ENCODE data around the gene MAP10.

The MAP10 gene

DNA sequence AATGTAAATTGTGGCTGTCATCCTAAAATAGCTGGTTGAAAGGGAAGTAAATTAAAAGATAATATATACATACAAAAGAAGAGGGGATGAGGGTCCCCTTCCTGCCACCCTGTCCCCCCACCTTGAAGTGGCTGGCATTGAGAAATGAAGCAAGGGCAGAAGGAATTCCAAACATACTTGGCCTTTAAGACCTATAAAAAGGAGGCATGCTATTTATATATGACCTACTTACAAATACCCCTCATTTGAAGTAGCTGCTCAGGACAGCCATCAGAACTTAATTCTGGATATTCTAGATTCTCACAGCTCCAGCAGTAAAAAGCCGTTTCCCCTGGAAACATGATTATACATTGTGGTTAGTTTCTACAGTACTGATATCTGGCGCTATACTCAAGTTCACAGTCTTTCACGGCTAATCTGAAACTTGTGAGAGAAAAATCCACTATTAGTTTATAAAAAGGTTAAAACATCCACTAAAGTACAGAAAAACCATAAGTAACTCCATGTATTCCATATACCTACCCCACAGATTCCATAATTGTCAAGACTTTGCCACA lies 9.6 kb upstream of the MAP10 start:
- no peak for DNase-seq (ENCODE audit: low spot score)

DNA sequence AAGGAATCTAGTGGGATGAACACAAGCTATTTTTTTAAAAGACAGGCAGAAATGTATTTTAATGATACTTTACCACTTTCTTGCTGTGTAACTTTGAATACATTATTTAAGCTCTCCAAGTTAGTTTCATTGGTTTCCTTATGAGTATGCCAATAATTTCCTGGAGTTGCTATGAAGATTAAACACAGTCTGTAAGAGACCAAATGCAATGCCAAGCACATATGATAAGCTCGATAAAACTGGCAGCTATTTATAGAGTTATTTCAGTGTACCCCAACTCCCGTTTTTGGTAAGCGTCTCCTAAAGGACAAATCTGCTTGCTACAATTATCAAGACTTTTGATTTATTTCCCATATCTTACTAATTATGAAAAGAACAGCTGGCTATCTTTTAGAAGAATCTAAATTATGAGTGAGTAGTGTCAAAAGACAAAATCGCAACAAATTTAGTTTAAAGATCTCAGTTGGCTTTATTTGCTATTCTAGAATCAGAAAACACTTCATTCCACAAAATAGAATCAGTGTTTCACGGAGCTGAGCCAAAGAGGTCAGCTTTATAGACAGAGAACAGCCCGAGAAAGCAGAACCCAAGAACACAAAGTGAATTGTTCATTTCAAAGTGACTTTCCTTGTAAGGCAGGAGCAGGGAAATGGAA lies 7.2 kb upstream of the MAP10 start:
- no peak for DNase-seq (ENCODE audit: low spot score)

DNA sequence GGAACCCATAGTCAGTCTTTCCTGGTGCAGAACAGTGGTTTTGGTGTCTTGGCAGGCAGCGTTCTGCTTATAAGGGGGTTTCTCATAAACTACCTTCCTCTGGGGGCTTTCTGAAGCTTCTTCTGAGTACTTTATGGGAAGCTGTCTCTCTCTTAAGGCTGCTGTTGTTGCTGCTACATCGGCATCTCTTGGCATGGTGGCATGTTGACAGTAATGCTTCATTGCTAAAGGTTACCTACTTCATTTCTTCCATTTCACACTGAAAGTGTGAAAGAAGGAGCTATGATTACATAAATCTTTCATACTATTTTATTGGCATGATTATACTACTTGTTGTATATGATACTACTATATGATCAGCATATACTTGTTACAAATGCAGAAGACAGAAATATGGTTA lies 6.3 kb upstream of the MAP10 start:
- no peak for DNase-seq (ENCODE audit: low spot score)

DNA sequence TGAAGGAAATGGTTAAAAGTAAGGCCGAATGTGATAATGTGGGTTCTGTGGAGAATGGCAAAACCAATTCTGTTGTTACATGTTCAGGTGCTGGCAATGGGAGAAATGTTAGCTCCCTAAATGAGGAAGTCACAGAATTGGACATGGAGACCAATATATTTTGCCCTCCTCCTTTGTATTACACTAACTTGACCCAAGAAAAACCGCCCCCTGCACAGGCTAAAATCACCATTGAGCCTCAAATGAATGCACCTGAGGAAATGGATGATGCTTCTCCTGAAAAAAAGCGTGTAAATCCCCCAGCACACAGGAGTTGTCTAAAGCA lies 932 bp downstream of the MAP10 start:
- no peak for DNase-seq (ENCODE audit: low spot score)

DNA sequence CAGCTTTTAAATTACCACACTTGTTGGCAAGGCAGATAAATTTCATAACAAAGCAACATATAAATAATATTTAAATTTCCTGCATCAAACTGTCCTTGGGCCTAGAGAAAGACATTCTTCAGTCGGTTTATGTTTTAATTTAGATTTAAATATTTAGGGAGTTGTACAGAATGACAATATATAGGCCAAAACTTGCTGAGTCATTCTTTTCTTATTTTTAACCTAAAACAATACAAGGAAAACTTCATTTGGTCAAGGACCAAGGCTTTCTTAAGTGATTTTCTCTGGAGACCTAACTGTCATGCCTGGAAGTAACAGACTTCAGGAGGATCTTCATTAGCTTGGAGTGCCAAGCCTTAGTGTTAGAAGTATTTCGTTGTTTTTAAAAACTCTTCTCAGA lies 5.6 kb downstream of the MAP10 start:
- DNase-seq (ENCODE audit: low spot score), result no peak

DNA sequence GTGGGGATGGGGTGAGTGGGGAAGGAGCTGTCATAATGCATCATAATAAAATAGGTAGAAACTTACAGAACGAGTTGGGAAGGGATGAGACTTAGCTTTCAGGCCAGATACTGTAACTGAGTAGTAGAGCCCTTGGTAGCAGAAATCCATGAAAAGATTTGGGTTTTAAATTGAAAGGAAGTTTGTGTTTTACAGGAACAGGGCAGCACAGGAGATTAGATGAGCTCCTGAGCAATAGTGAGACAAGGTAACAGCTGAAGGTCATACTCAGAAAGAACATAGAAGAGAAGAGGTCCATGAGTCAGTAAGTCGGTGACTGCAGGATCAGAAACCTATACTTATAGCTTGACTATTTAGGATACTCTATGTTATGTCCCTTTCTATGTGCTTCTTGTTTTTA lies 7.3 kb downstream of the MAP10 start:
- DNase-seq (ENCODE audit: low spot score), result no peak

DNA sequence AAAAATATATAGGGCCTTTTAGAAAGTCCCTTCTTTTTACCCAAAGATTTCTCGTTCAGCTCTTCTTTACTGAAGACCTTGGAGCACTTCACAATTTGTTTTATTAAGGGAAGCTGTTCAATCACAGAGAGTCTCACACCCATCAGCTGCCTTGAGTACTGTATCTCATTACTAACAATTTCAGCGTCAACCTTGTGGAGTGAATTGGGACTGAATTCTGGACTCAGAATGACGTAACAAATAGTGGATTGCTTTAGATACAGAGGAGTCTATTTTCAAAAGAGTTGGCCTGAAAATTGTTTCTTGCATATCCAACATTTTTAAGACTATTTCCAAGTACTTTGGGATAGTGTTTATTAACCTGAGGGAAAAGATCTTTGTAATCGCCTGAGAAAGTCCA lies 7.9 kb downstream of the MAP10 start:
- no peak for DNase-seq (ENCODE audit: low spot score)

DNA sequence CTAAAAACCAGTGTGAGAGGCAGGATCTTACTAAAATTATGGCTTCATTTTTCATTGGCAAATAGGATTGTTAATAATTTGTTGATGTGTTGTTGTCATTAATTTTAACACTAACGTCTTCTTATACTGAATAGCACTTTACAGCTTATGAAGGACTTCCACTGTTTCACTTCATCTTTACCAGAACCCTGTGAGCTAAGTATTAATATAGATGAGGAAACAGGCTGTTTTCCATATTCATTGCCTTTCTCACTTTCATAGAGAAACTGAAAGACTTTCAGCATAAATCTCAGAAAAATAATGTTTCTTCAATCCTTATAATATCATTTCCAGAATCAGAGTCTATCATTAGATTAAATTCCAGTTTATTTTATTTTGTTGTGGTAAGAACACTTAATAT lies 8.5 kb downstream of the MAP10 start:
- no peak for DNase-seq (ENCODE audit: low spot score)

DNA sequence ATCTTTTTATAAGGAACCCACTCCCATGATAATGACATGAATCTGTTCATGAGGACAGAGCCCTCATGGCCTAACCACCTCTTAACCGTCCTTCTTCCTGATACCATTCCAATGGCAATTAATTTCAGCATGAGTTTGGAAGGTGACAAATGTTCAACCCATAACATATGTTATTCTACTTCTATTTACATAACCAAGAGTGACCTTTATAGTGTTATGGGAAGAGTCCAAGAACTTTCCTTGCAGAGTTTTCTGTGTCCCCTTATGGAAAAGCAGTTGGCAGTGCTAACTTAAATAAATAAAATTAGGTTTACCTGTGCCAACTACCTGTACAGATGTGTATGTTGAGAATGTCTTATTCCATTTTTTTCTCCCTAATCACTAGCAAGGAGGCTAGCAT lies 11.1 kb downstream of the MAP10 start:
- no peak for DNase-seq (ENCODE audit: low spot score)

DNA sequence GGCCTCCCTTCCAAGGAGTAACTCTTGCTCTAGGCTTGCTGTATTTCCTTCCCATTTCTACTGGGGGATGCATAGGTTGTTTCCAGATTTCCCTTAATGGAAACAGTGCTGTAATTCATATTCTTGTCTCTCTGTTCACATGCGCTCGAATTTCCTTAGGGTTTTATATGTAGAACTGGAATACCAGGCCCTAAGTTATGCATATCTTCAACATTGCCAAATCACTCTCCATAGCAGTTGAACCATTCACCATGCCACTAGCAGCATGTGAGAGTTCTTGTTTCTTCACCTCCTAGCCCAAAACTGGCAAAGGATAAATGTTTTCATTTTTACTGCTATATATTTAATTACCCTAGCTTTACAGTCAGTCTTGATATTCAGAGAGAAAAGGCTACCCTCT lies 12.8 kb downstream of the MAP10 start:
- no peak for DNase-seq (ENCODE audit: low spot score)

DNA sequence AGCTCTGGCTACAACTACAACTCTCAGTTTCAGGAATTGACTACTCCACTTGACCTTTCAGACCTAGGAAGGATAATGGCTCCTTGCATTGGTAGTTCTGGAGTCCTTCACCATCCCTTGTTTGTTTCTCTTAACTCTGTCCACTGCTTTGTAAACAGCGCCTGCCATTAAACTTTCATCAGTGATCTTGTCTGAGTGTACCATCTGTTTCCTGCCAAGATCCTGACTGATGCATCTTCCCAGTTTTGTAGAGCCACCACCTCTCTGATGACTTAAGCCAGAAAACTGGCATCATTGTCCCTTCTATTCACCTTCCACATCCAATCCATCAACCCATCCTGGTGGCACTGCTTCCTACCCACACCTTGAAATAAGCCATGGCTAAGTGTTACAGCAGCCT lies 15.2 kb downstream of the MAP10 start:
- DNase-seq (ENCODE audit: low spot score), result no peak

DNA sequence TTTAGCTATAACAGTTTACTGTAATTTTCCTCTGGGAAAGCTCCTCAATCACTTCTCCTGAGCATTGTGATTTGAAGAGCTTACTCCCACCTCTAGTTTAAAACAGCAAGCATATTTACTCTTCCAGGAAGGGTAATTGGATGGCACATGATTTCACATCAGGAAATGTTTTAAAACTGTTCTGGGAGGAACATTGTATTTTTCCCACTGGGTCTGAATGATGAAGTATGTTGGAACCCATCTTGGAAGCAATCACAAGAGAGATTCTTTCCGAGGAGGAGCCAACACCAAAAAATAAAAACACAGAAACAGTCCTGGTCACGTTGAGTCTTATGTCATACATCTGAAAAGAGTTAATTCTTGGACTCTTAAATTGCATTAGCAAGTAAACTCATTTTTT lies 17.3 kb downstream of the MAP10 start:
- no peak for DNase-seq (ENCODE audit: low spot score)

DNA sequence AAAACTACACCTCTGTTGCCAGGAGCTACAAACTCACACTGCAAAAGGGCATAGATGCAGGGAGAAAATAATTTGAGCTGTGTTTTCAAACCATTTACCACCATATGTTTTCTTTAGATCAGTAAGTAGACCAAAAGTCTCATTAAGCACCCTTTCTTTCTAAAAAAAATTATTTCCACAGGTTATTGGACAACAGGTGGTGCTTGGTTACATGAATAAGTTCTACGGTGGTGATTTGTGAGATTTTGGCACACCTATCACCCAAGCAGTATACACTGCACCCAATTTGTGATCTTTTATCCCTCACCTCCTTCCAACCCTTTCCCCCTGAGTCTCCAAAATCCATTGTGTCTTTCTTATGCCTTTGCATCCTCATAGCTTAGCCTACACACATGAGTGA lies 21.1 kb downstream of the MAP10 start:
- DNase-seq (ENCODE audit: low spot score), result no peak

DNA sequence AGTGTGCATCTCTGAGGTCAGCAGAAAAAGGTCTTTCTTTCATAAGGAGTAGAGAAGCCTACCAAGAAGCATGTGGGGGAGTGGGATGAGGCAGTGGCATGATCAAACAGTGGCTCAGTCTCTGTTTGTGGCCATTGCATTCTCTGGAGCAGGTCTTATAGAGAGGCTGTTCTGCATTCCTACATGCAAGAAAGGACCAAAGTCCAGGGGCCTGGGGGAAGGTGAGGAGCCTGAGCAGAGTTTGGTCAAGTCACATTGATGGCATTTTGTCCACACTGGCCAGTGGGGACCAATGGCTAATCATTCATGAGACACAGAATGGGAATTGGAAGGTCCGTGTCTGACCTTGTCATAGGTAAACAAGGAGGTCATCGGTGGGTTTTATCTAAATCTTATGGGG lies 25.4 kb downstream of the MAP10 start:
- DNase-seq (ENCODE audit: low spot score), result no peak

DNA sequence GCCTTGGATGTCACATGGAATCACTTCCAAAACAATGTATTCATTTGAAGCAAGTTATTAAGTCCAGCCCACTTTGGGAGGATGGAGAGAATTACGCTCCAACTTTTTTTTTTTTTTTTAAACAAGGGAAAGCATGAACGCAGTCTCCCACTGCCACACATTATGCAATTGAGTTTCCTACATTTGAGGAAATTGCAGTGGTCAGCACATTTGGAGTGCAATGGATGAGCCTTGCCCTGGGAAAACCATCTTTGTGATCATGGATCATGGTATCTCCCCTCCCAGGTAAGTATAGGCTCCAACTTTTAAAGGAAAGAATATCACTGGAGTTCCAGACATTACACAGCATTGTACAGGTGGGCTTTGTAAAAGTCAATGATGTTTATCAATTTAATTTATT lies 26.7 kb downstream of the MAP10 start:
- no peak for DNase-seq (ENCODE audit: low spot score)

DNA sequence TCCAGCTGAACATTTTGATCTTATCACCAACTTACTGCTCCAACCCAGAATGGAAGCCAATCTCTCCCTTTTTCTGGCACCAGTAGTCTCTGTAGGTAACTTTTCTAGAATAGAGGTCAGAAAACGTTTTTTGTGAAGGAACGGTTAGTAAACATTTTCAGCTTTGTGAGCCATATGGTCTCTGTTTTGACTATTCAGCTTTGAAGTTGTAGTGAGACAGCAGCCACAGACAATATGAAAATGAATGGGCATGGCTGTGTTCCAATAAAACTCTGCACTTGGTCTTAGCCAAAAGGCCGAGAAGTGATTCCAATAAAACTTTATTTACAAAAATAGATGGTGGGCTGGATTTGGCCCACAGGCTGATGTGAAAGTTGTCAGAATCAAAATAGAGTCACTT lies 28.9 kb downstream of the MAP10 start:
- DNase-seq (ENCODE audit: low spot score), result no peak

DNA sequence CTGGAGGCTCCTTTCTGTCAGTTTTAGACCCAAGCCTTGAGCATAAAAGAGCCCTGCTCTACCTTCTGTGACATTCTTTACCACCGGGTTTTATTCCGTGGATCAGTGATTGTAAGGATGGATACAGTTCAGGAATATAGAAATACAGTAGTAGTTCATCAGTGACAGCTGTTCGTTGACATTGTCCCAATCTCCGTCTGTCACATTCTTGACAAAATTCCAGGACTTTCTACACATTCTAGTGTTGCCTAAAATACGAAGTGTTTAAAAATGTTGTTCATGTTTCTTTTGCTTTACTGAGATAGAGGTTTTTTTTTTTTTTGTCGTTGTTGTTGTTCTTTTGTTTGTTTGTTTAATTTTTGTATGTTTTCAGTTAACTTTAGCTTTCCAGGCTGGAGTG lies 29.9 kb downstream of the MAP10 start:
- no peak for DNase-seq (ENCODE audit: low spot score)

DNA sequence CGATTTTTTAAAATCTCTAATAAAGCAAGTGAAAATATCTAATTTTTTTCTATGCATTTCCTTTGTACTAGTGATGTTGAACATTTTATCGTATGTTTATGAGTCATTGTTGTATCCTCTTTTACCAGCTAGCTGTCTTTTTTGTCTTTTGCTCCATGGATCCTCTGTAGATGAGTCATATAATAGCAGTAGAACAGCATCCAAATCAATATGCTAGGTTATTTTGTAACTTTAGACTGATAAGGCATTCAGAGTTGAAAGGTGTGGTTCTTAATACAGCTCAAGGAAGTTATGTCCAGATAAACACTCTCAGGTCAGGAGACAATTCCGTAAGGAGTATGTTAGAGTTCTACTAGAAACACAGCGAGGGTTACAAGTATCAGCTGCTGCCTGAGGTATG lies 31.9 kb downstream of the MAP10 start:
- DNase-seq (ENCODE audit: low spot score), result peak; percentile 1

DNA sequence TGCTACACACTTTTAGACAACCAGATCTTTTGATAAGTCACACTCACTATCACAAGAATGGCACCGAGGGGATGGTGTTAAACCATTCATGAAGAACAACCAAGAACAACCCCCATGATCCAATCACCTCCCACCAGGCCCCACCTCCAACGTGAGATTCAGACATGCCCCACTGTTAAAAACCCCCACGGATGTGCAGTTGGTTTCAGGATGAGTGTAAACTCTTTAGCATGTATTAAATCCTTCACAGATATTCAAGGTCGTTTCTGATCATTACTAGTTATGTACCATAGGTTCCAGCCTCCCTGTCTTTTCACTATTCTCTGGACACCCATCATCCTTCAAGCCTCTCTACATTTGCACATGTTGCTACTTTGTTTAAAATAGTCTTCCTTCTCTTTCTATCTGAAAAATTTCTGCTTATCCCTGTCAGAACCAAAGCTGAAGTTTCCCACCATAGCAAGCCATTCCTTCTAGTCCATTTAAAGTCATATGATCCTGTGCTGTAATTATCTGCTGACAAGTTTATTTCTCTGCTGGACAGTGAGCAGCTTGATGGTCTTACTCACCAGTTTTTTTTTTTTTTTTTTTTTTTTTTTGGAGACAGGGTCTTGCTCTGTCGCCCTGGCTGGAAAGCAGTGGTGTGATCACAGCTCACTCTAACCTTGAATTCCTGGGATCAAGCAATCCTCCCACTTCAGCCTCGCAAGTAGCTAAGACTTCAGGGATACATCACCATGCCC lies 36.8 kb downstream of the MAP10 start:
- DNase-seq (ENCODE audit: low spot score), result no peak

DNA sequence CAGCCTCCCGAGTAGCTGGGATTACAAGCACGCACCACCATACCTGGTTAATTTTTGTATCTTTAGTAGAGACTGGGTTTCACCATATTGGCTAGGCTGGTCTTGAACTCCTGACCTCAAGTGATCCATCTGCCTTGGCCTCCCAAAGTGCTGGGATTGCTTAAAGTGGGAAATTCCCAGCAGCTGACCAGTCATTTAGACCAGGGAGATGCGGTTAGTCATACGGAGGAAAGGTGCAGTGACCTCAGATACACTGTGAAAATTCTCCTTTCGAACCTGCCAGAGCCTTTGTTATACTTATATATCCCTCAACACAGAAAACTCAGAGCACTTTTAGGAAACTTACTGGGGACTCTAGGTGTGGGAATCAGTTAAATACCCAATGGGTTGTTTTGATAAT lies 39.6 kb downstream of the MAP10 start:
- no peak for DNase-seq (ENCODE audit: low spot score)

DNA sequence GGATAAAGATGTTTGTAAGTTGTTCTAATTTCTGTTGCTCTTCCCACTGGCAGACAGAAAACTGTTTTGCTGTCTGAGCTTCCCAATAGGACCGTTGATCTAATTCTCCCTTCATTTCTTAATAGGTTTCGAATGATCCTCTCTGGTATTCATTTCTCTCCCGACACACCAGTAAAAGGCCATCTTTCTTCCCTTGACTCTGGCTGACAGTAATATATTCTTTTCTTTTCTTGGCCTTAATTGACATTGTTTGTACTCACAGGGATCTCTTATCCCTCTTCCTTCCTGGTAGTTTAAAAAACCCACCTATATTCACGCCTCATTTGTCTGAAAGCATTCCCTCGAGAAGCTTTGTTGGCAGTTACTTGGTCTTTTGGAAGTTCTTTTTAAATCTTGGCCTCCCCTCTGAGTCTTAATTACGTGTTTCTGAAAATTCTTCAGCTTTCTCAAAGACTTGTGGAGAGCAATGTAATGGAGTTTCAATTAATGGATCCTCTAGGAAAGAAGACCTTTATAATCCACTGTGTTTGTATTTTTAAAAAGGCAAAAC lies 40.3 kb downstream of the MAP10 start:
- DNase-seq (ENCODE audit: low spot score), result no peak

DNA sequence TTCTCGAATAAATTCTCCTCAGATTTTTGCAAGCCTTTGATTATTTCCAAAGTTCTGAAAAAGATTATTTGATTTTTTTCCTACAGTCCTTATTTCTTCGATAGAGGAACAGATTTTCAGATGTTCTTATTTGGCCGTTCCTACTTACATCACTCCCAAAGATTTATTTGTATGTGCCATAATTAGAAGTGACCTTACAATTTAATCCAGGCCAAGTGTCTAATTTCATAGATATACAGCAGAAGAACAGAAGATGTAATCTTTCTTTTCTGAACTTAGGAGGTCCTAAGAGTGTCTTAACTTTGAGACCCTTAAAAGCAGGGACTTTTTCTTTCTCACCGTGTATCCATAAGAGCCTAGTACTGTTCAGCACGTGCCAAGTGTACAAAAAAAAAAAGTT lies 46.3 kb downstream of the MAP10 start:
- no peak for DNase-seq (ENCODE audit: low spot score)

DNA sequence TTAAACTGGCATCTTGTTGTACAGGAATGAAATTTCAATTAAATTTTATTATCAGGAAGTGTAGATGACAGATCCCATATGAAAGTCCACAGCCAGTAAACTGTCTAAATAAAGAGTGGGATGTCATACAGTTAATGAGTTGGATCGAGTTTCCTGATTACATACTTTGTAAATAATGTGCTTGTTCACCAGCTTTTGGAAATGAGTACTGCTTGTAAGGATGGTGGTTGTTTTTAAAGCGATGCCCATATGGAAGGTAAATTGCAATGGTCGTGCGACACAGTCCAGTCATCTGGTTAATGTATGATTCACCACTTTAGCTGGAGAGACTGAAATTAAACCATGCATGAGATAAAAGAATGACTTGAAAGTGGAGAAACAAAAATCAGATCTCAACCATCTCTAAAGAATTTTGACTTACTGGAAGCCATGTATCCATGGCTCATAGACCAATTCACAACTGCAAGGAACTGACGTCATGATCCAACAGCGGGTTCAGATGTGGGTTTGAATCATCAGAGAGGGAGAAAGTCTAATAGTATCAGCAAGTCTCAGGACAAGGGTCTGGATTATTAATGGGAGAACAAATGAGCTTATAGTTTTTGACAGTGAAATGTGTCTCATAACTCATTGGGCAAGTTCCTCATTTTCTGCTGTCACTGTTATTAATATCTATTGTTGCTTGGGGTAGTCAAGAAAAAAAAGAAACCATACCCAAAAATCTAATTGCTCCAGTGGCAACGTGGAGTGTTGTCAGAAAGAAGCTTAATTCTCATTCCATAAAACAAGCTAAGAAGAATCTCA lies 49.0 kb downstream of the MAP10 start:
- DNase-seq (ENCODE audit: low spot score), result no peak
